Hypothalamus (tissue), 51 donors: ENCODE results near the gene SRGAP2C.
"Not testable (repeated sequence)": the region's sequence is repeated elsewhere in the genome, so short reads cannot be mapped to it uniquely, and the experiment has no call there.

Source experiments
- DNase-seq, 51 donors: peaks; one replicate each; lab custom pipeline; 2025; lab: John Stamatoyannopoulos, UW

Gene SRGAP2C

DNA sequence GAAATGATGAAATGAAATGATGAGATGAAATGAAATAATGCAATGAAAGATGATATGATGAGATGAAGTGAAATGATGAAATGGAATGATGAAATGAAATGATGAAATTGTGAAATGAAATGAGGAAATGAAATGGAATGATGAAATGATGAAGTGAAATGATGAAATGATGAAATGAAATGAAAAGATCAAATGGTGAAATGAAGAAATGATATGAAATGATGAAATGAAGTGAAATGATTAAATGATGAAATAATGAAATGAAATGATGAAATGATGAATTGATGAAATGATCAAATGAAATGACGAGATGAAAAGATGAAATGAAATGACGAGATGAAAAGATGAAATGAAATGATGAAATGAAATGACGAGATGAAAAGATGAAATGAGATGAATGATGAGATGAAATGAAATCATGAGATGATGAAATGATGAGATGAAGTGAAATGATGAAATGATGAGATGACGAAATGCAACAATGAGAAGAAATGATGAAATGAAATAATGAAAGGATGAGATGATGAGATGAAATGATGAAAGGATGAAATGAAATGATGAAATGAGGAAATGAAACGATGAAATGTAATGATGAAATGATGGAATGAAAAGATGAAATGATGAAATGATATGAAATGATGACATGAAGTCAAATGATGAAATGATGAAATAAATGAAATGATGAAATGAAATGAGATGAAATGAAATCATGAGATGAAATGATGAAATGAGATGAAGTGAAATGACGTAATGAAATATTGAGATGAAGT is 216.0 kb downstream of the SRGAP2C start:
- DNase-seq: not testable (repeated sequence)

DNA sequence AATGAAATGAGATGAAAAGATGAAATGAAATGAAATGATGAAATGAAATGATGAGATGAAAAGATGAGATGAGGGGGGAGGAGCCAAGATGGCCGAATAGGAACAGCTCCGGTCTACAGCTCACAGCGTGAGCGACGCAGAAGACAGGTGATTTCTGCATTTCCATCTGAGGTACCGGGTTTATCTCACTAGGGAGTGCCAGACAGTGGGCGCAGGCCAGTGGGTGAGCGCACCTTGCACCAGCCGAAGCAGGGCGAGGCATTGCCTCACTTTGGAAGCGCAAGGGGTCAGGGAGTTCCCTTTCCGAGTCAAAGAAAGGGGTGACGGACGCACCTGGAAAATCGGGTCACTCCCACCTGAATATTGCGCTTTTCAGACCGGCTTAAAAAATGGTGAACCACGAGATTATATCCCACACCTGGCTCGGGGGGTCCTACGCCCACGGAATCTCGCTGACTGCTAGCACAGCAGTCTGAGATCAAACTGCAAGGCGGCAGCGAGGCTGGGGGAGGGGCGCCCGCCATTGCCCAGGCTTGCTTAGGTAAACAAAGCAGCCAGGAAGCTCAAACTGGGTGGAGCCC is 216.7 kb downstream of the SRGAP2C start:
- not testable (repeated sequence) for DNase-seq

DNA sequence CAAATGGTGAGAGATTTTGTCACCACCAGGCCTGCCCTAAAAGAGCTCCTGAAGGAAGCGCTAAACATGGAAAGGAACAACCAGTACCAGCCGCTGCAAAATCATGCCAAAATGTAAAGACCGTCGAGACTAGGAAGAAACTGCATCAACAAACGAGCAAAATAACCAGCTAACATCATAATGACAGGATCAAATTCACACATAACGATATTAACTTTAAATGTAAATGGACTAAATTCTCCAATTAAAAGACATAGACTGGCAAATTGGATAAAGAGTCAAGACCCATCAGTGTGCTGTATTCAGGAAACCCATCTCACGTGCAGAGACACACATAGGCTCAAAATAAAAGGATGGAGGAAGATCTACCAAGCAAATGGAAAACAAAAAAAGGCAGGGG is 218.5 kb downstream of the SRGAP2C start:
- DNase-seq: not testable (repeated sequence)

DNA sequence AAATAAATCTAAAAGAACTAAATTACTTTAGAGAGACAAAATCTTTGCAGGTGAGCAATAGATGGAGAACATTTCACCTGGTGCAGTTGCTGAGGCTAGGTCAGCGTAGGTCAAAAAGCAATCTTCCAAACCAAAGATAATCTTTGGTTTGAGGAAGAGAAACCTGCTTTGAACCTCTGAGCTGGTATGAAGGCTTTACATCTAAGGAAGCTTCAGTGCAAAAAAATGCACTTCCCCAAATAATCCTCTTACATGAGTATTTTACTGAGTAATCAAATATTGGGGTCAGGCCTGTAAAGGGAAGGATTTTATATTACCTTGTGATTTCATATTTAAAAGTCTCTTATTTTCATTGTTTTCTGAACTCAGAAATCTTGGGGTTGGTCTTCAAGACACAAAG is 223.6 kb downstream of the SRGAP2C start:
- DNase-seq: no peak

DNA sequence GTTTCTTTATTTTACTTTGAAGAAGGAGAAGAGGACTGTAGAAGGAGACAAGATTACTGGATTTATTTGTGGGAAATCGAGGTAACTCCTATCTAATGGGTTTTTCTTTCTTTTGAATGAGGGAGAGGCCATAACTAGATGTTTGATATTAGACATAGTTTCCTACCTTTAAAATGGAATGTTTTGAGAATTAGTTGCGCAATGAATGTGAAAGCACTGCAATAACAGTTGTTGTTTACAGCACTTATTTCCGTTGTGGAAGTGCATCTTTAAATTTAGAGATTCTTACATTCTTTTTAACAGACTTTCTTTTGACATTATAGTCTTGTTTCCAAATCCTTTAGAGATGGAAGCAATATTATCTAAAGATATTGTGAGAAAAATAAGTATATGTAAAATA is 229.0 kb downstream of the SRGAP2C start:
- DNase-seq: no peak

DNA sequence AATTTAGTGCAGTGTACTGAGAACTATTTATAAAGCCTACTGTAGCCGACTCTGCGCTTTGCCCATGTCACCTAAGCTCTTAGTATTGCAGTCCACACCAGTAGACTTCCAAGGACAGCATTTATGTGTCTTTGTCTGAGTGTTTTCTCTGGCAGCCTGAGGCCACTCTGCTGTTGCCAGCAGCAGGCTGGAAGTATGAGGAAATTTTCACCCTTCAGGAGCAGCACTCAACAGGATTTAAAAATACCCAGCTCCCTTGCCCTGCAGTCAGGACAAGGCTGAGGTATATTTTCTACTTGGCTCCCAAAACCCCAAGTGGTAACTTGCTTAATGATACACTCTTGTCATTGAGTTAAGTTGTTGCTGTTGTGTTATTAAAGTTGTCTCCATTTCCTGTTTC is 230.1 kb downstream of the SRGAP2C start:
- DNase-seq: peak in 8 of 51 donors; percentile 2 to 25 (median 14)

DNA sequence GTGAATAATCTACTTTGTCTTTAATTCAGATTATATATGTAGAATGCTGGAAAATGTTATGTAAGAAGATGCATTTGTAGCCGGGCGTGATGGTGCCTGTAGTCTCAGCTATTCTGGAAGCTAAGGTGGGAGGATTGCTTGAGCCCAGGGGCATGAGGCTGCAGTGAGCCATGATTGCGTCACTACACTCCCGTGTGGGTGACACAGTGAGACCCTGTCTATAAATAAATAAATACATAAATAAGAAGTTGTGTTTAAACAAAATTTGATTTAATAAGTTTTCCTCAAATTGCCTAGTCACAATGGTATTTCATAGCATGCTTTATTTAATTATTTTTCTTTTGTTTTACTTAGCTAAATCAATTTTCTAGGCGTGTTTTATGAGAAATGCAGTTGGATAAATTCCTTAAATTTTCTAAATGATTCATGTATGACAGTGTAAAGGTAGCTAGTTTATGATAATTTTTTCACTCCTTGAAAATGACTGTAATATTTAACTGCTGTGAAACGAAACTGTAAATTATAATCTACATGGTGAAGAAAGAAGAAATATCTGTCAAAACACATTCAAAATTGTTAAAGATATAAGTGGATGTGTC is 232.6 kb downstream of the SRGAP2C start:
- no peak for DNase-seq

DNA sequence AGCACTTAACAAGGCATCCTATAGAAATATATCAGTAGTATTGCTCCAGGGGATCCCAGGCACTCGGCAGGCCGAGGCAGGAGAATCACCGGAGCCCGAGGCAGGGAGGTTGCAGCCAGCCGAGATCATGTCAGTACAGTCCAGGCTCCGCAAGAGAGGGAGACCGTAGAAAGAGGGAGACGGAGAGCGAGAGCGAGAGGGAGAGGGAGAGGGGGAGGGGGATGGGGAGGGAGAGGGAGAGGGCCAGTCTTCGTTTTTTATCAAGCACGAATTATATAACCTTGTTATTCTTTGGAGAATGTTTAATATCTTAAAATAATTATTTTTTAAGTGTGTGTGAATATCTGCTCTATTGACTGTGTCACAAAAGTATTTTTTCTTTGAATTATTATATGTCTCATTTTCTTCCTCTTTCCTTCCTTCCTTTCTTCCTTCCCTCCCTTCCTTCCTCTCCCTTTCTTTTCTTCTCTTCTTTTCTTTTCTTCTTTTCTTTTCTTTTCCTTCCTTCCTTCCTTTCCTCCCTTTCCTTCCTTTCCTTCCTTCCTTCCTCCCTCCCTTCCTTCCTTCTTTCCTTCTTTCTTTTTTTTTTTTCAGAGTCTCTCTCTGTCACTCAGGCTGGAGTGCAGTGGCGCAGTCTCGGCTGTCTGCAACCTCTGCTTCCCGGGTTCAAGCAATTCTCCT is 233.7 kb downstream of the SRGAP2C start:
- DNase-seq: no peak

DNA sequence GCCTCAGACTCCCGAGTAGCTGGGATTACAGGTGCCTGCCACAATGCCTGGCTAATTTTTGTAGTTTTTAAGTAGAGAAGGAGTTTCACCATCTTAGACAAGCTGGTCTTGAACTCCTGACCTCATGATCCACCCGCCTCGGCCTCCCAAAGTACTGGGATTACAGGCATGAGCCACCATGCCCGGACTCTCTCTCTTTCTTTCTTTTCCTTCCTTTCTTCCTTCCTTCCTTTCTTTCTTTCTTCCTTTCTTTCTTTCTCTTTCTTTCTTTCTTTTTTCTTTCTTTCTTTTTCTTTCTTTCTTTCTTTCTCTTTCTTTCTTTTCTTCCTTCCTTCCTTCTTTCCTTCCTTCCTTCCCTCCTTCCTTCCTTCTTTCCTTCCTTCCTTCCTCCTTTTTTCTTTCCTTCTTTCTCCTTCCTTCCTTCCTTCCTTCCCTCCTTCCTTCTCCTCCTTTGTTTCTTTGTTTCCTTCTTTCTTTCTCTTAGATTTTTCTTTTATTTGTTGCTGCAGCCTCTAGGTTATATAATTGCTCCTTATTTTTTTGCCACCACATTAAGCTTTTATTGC is 234.4 kb downstream of the SRGAP2C start:
- DNase-seq: not testable (repeated sequence)

DNA sequence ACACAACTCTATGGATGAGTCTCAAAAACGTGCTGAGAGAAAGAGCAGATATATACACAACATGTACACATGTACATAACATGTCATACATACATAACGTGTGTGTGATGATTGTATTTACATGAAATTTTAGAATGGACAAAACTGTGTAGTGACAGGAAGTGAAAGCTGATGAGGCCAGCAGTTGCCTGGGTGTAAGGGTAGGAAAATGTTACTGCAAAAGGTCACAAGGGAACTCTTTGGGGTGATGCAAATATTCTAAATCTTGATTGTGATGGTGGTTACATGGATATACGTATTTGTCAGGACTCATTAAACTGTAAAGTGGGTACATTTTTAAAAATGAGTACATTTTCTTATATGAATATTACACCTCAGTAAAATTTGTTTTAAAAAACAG is 236.7 kb downstream of the SRGAP2C start:
- not testable (repeated sequence) for DNase-seq

DNA sequence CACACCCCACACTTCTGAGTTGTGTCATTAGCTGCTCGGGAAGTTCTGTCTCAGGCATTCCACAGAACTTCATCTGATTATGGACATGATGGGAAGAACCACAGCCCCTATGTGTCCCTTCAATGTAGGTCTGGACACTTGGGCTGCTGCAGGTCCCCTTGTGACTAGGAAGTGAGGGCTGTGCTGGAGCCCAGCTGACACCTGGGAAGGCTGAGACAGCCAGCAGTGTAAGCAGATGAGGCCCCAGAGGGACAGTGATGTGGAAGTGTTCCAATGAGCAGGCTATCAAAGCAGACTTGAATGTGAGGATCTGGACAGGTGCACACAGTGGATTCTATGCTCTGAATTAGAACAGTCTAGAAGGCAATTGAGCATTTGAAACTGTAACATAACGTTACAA is 239.2 kb downstream of the SRGAP2C start:
- not testable (repeated sequence) for DNase-seq

DNA sequence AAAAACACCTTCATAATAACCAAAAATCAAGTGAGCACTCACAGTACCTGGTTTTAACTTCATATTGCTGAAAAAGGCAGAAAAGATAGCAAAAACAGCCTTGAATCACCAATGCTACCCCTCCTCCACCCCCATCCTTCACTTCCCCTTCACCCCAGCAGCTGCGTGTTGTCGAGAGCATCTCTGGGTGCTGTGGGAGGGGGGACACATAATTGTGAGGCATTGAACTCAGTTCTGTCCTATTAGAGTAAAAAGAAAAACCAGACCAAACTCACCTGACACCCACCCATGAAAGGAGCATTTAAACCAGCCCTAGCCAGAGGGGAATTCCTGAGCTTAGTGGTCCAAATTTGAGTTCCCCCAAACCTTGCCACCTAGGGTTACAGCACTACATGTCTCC is 248.7 kb downstream of the SRGAP2C start:
- DNase-seq: not testable (repeated sequence)

DNA sequence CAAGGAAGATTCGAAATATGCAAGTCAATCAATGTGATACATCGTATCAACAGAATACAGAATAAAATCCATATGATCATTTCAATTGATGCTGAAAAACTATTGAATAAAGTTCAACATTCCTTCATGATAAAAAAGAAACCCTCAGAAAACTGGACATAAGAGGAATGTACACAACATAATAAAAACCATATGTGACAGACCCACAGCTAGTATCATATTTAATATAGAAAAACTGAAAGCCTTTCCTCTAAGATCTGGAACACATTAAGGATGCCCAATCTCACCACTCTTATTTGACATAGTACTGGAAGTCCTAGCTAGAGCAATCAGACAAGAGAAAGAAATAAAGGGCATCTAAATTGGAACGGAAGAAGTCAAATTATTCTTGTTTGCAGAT is 254.1 kb downstream of the SRGAP2C start:
- DNase-seq: not testable (repeated sequence)

DNA sequence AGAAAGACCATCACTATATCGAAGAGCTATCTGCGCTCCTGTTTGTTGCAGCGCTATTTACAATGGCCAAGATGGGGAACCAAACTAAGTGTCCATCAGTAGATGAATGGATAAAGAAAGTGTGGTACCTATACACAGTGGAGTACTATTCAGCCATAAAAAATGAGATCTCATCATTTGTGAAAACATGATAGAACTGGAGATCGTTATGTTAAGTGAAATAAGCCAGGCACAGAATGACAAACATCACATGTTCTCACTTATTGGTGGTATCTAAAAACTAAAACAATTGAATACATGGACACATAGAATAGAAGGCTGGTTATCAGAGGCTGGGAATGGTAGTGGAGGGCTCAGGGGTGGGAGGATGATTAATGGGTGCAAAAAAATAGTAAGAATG is 256.2 kb downstream of the SRGAP2C start:
- DNase-seq: no peak
